ENCODE measurements around the gene TRAPPC12.
A peak's percentile ranks its signal among the peaks of the same experiment; 100 is the strongest.

DNA sequence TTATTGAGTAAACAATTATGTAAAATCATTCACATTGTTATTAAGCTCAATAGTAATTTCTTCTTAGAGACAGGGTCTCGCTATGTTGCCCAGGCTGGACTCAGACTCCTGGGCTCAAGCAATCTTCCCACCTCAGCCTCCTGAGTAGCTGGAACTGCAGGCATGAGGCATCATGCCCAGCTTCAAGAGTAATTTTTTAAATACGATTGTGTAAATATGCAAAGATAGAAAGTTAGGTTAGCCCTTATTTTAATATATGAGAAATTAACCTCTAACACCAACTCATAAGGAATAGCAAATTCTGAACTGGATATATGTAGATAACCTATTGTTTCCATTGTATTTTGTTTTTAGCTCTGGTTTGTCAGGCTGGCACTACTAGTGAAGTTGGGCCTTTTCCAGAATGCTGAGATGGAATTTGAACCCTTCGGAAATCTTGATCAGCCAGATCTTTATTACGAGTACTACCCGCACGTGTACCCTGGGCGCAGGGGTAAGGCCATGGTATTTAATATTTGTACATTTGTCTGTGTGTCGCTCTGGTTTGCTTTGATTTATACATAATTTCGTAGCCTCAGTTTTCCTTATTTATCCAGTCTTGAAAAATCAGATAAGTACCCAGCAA, 44.8 kb downstream of the TRAPPC12 start:
- TF ChIP-seq, protein P1, sequence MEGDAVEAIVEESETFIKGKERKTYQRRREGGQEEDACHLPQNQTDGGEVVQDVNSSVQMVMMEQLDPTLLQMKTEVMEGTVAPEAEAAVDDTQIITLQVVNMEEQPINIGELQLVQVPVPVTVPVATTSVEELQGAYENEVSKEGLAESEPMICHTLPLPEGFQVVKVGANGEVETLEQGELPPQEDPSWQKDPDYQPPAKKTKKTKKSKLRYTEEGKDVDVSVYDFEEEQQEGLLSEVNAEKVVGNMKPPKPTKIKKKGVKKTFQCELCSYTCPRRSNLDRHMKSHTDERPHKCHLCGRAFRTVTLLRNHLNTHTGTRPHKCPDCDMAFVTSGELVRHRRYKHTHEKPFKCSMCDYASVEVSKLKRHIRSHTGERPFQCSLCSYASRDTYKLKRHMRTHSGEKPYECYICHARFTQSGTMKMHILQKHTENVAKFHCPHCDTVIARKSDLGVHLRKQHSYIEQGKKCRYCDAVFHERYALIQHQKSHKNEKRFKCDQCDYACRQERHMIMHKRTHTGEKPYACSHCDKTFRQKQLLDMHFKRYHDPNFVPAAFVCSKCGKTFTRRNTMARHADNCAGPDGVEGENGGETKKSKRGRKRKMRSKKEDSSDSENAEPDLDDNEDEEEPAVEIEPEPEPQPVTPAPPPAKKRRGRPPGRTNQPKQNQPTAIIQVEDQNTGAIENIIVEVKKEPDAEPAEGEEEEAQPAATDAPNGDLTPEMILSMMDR (IDR thresholded peaks at IDR 0.05; ENCODE audit: low read depth, low read length, poor library complexity, severe bottlenecking), result peak; percentile 34
- no peak for TF ChIP-seq EZH2phosphoT487 (IDR thresholded peaks at IDR 0.05; ENCODE audit: borderline replicate concordance, low read length)
